ENCODE data around the gene UBASH3A. TPM values are rescaled to one million over a fixed set of nuclear protein-coding genes. Genes with fewer than 3 reads are reported as not detected.

The UBASH3A gene
- total RNA-seq, 1 experiment from 2014 or later = not detected

DNA sequence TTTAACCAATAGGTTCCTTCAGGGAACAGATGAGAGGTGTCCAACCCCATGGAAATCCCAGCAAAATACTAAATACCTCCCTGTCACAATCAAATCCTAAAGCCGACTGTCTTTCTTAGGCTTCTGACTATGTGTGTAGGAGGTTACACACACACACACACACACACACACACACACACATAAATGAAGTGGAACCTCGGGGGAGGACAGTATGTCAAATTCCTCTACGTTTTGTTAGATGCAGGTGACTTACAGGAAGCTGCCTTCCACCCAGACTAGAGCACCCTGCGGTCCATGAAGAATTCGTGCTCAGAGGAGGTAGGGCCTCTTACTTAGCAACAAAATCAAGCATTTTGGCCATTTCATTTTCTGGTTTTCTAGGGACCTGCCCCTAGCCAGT is 75.9 kb downstream of the UBASH3A start:
- H3K9me3 Mint-ChIP-seq (ENCODE audit: unreplicated experiment) = no peaks in the 10 kb centered on the region
- H3K27me3 ChIP-seq (replicated peaks; ENCODE audit: control insufficient read depth, insufficient read depth, low read length) = no peaks in the 10 kb centered on the region
- H3K4me3 ChIP-seq (ENCODE audit: low read depth, low read length) = no peak overlapping the region
- H3K4me3 Mint-ChIP-seq (ENCODE audit: unreplicated experiment) = no peak overlapping the region
- intact Hi-C loops (cut with micrococcal nuclease; ENCODE audit: unreplicated experiment) = no loop called here
- TF ChIP-seq, protein P1, sequence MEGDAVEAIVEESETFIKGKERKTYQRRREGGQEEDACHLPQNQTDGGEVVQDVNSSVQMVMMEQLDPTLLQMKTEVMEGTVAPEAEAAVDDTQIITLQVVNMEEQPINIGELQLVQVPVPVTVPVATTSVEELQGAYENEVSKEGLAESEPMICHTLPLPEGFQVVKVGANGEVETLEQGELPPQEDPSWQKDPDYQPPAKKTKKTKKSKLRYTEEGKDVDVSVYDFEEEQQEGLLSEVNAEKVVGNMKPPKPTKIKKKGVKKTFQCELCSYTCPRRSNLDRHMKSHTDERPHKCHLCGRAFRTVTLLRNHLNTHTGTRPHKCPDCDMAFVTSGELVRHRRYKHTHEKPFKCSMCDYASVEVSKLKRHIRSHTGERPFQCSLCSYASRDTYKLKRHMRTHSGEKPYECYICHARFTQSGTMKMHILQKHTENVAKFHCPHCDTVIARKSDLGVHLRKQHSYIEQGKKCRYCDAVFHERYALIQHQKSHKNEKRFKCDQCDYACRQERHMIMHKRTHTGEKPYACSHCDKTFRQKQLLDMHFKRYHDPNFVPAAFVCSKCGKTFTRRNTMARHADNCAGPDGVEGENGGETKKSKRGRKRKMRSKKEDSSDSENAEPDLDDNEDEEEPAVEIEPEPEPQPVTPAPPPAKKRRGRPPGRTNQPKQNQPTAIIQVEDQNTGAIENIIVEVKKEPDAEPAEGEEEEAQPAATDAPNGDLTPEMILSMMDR (IDR thresholded peaks at IDR 0.05; ENCODE audit: insufficient read depth in 1 of 2, low read depth in 1 of 2, low read length in 1 of 2, severe bottlenecking in 1 of 2, unreplicated experiment in 1 of 2) = no peak
- ChIA-PET CTCF (no interaction called here), POLR2A (no interaction called here)
- H3K36me3 Mint-ChIP-seq (ENCODE audit: insufficient read depth, unreplicated experiment) = no peaks in the 10 kb centered on the region
- DNase-seq = no peak
- no peaks in the 10 kb centered on the region for H3K36me3 ChIP-seq (ENCODE audit: control insufficient read depth, insufficient read depth, low read length)
- no TSS peak for BruUV-seq (replicated peaks)
- no peak overlapping the region for H3K27ac Mint-ChIP-seq (ENCODE audit: unreplicated experiment)
- H3K4me1 ChIP-seq = peaks cover 6% of the 10 kb centered on the region
- peaks cover 3% of the 10 kb centered on the region for H3K4me1 Mint-ChIP-seq (ENCODE audit: low read depth, unreplicated experiment)
- no peaks in the 10 kb centered on the region for H3K9me3 ChIP-seq
- H3K27me3 Mint-ChIP-seq (ENCODE audit: insufficient read depth, unreplicated experiment) = no peaks in the 10 kb centered on the region

GRCh38 chr21:42480736-42481135 is 77.0 kb downstream of the UBASH3A start:
- no peaks in the 10 kb centered on the region for H3K36me3 ChIP-seq (ENCODE audit: control insufficient read depth, insufficient read depth, low read length)
- no peak for DNase-seq
- BruUV-seq (replicated peaks) = no TSS peak
- H3K27me3 ChIP-seq (replicated peaks; ENCODE audit: control insufficient read depth, insufficient read depth, low read length) = no peaks in the 10 kb centered on the region
- Mint-ChIP-seq H3K27ac (ENCODE audit: unreplicated experiment) (no peak overlapping the region), H3K4me1 (ENCODE audit: low read depth, unreplicated experiment) (no peaks in the 10 kb centered on the region), H3K36me3 (ENCODE audit: insufficient read depth, unreplicated experiment) (no peaks in the 10 kb centered on the region), H3K27me3 (ENCODE audit: insufficient read depth, unreplicated experiment) (no peaks in the 10 kb centered on the region), H3K9me3 (ENCODE audit: unreplicated experiment) (no peaks in the 10 kb centered on the region), H3K4me3 (ENCODE audit: unreplicated experiment) (no peak overlapping the region)
- H3K9me3 ChIP-seq = no peaks in the 10 kb centered on the region
- intact Hi-C loops (cut with micrococcal nuclease; ENCODE audit: unreplicated experiment) = no loop called here
- ChIA-PET POLR2A (no interaction called here), CTCF (no interaction called here)
- TF ChIP-seq, protein P1 (IDR thresholded peaks at IDR 0.05; ENCODE audit: insufficient read depth in 1 of 2, low read depth in 1 of 2, low read length in 1 of 2, severe bottlenecking in 1 of 2, unreplicated experiment in 1 of 2) = no peak
- H3K4me3 ChIP-seq (ENCODE audit: low read depth, low read length) = no peak overlapping the region
- H3K4me1 ChIP-seq = peaks cover 4% of the 10 kb centered on the region; the same call in 1 of the 2 replicates

- no peak for DNase-seq
- H3K36me3 Mint-ChIP-seq (ENCODE audit: insufficient read depth, unreplicated experiment) = no peaks in the 10 kb centered on the region
- CTCF ChIA-PET = no interaction called here
- Histone ChIP-seq H3K4me3 (ENCODE audit: low read depth, low read length) (no peak overlapping the region), H3K27me3 (replicated peaks; ENCODE audit: control insufficient read depth, insufficient read depth, low read length) (no peaks in the 10 kb centered on the region), H3K4me1 (peaks cover 4% of the 10 kb centered on the region; the same call in 1 of the 2 replicates), H3K9me3 (no peaks in the 10 kb centered on the region), H3K36me3 (ENCODE audit: control insufficient read depth, insufficient read depth, low read length) (no peaks in the 10 kb centered on the region)
- POLR2A ChIA-PET = no interaction called here
- H3K27me3 Mint-ChIP-seq (ENCODE audit: insufficient read depth, unreplicated experiment) = no peaks in the 10 kb centered on the region
- no peak overlapping the region for H3K4me3 Mint-ChIP-seq (ENCODE audit: unreplicated experiment)
- TF ChIP-seq, protein P1 (IDR thresholded peaks at IDR 0.05; ENCODE audit: insufficient read depth in 1 of 2, low read depth in 1 of 2, low read length in 1 of 2, severe bottlenecking in 1 of 2, unreplicated experiment in 1 of 2) = no peak
- intact Hi-C loops (cut with micrococcal nuclease; ENCODE audit: unreplicated experiment) = no loop called here
- H3K4me1 Mint-ChIP-seq (ENCODE audit: low read depth, unreplicated experiment) = no peaks in the 10 kb centered on the region
- no TSS peak for BruUV-seq (replicated peaks)
- no peaks in the 10 kb centered on the region for H3K9me3 Mint-ChIP-seq (ENCODE audit: unreplicated experiment)
- no peak overlapping the region for H3K27ac Mint-ChIP-seq (ENCODE audit: unreplicated experiment)
Observed at GRCh38 chr21:42481169-42481568, 77.5 kb downstream of the UBASH3A start.

All from Caco-2 (cell line).